Sigmoid colon (tissue), 4 donors: ENCODE results near the gene PTRHD1.

ENCODE experiments used
- EP300 ChIP-seq, 4 donors: sonication (generic); formaldehyde crosslinking; IDR thresholded peaks; one replicate each; pipeline ENCODE4 v1.6.1; 2017; ENCODE audit warnings: antibody characterized with exemption in 4 of 4
- POLR2A ChIP-seq, 2 donors: fragments of 450-650 bp; IDR thresholded peaks; one replicate each; pipeline ENCODE4 v1.6.1; 2016; ENCODE audit warnings: antibody characterized with exemption in 2 of 2, mild to moderate bottlenecking in 2 of 2, moderate library complexity in 2 of 2
- TF ChIP-seq, protein P1 (sequence below), 4 experiments: fragments of 450-650 bp in 3 of 4; fragments of 200-600 bp in 1 of 4; IDR thresholded peaks; one replicate each; pipeline ENCODE4 v1.5.1; 2016 to 2019; ENCODE audit warnings: antibody characterized with exemption in 4 of 4, mild to moderate bottlenecking in 3 of 4, moderate library complexity in 2 of 4

DNA sequence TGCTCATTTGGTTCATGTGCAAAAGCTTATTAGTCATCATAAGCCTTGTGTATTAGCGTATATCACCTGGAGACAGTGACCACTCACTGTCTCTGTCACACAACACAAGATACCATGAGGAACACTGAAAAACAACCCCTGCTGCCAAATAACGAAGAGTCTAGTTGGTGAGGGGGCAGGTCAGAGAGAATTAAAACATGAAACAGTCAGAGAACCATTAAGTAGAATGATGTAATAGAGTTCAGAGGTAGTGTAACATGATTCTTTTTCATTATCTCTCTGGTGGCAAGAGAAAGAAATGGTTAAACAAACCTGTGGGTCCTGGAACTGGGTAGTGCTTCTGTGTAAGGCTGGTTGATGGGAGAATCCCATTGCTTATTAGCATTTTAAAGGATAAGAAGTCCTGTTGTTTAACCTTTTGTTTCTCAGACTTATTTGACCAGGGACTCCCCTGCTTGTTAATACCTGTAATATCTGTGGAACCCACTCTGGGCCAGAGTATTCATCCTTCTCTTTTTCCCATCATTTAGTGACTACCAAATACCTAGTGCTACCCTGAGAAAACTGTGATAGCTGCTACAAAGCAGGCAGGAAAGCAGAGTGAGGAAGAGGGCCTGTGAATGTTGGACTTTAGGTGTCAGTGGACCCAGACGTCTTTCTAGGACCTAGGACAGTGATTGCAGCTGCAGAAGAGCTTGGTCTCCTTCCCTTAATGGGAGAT is 38.0 kb downstream of the PTRHD1 start:
- TF ChIP-seq, protein P1, sequence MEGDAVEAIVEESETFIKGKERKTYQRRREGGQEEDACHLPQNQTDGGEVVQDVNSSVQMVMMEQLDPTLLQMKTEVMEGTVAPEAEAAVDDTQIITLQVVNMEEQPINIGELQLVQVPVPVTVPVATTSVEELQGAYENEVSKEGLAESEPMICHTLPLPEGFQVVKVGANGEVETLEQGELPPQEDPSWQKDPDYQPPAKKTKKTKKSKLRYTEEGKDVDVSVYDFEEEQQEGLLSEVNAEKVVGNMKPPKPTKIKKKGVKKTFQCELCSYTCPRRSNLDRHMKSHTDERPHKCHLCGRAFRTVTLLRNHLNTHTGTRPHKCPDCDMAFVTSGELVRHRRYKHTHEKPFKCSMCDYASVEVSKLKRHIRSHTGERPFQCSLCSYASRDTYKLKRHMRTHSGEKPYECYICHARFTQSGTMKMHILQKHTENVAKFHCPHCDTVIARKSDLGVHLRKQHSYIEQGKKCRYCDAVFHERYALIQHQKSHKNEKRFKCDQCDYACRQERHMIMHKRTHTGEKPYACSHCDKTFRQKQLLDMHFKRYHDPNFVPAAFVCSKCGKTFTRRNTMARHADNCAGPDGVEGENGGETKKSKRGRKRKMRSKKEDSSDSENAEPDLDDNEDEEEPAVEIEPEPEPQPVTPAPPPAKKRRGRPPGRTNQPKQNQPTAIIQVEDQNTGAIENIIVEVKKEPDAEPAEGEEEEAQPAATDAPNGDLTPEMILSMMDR (IDR thresholded peaks at IDR 0.05) = no peak
- TF ChIP-seq POLR2A (IDR thresholded peaks at IDR 0.05) = no peak
- no peak for TF ChIP-seq EP300 (IDR thresholded peaks at IDR 0.05)
